H9 (cell line): ENCODE data around the gene GPR68. TPM values are rescaled to one million over a fixed set of nuclear protein-coding genes. Genes with fewer than 3 reads are reported as not detected.

Experiments
- DNase-seq: peaks from one replicate; pipeline ENCODE4 v3.0.0-alpha.2; 2017
- H2AFZ ChIP-seq: one replicate; pipeline ENCODE4 v1.6.1; 2013; ENCODE audit warnings: mild to moderate bottlenecking, low read length, control low read depth, moderate library complexity
- H2AK5ac ChIP-seq: 2 replicates; pipeline ENCODE4 v1.6.1; 2013; ENCODE audit warnings: low read length, control low read depth, mixed read lengths; ENCODE audit not compliant: insufficient read length
- H2BK120ac ChIP-seq: one replicate; pipeline ENCODE4 v1.6.1; 2013; ENCODE audit warnings: low read depth, mild to moderate bottlenecking, low read length, control low read depth, inconsistent platforms; ENCODE audit not compliant: poor library complexity, severe bottlenecking
- H2BK12ac ChIP-seq: 2 replicates; pipeline ENCODE4 v1.6.1; 2013; ENCODE audit warnings: low read length, control low read depth, mixed read lengths, low read depth; ENCODE audit not compliant: insufficient read length
- H2BK15ac ChIP-seq: 2 replicates; pipeline ENCODE4 v1.6.1; 2013; ENCODE audit warnings: low read depth, low read length, control low read depth
- H2BK20ac ChIP-seq: one replicate; pipeline ENCODE4 v1.6.1; 2013; ENCODE audit warnings: low read depth, mild to moderate bottlenecking, low read length, control low read depth, inconsistent platforms; ENCODE audit not compliant: poor library complexity, severe bottlenecking
- H2BK5ac ChIP-seq: 2 replicates; pipeline ENCODE4 v1.6.1; 2013; ENCODE audit warnings: low read length, control low read depth, mixed read lengths; ENCODE audit not compliant: insufficient read length
- H3K14ac ChIP-seq: 2 replicates; pipeline ENCODE4 v1.6.1; 2013; ENCODE audit warnings: low read length, control low read depth; ENCODE audit not compliant: insufficient read depth
- H3K18ac ChIP-seq: 2 replicates; pipeline ENCODE4 v1.6.1; 2013; ENCODE audit warnings: low read depth, mild to moderate bottlenecking, mixed read lengths, low read length, control low read depth; ENCODE audit not compliant: insufficient read length
- H3K23ac ChIP-seq: 2 replicates; pipeline ENCODE4 v1.6.1; 2013; ENCODE audit warnings: low read length, control low read depth, mixed read lengths, low read depth; ENCODE audit not compliant: insufficient read length
- H3K23me2 ChIP-seq: 2 replicates; pipeline ENCODE4 v1.6.1; 2013; ENCODE audit warnings: low read depth, mild to moderate bottlenecking, mixed read lengths, low read length, control low read depth; ENCODE audit not compliant: insufficient read length, poor library complexity, severe bottlenecking
- H3K27ac ChIP-seq: 2 replicates; pipeline ENCODE4 v1.5.1; 2013; ENCODE audit warnings: low read length, control low read depth, mixed read lengths, low read depth; ENCODE audit not compliant: insufficient read length
- H3K27me3 ChIP-seq: 2 replicates; pipeline ENCODE4 v1.6.1; 2013; ENCODE audit warnings: low read length, control low read depth, inconsistent platforms; ENCODE audit not compliant: insufficient read depth
- H3K4ac ChIP-seq: 2 replicates; pipeline ENCODE4 v1.6.1; 2013; ENCODE audit warnings: low read depth, mild to moderate bottlenecking, control low read depth, inconsistent platforms, low read length, moderate library complexity
- H3K4me1 ChIP-seq: 2 replicates; pipeline ENCODE4 v1.6.1; 2013; ENCODE audit warnings: low read length, control low read depth, inconsistent platforms; ENCODE audit not compliant: insufficient read depth
- H3K4me2 ChIP-seq: 2 replicates; pipeline ENCODE4 v1.6.1; 2013; ENCODE audit warnings: low read length, control low read depth, mixed read lengths; ENCODE audit not compliant: insufficient read length, insufficient read depth
- H3K56ac ChIP-seq: 2 replicates; pipeline ENCODE4 v1.6.1; 2013; ENCODE audit warnings: low read depth, mild to moderate bottlenecking, mixed read lengths, low read length, control low read depth; ENCODE audit not compliant: insufficient read length
- H3K79me1 ChIP-seq: 2 replicates; pipeline ENCODE4 v1.6.1; 2013; ENCODE audit warnings: low read depth, mild to moderate bottlenecking, moderate library complexity, low read length, control low read depth, inconsistent platforms; ENCODE audit not compliant: insufficient read depth, poor library complexity, severe bottlenecking
- H3K79me2 ChIP-seq: 2 replicates; pipeline ENCODE4 v1.6.1; 2013; ENCODE audit warnings: low read length, control low read depth, inconsistent platforms; ENCODE audit not compliant: insufficient read depth
- H3K9ac ChIP-seq: 2 replicates; pipeline ENCODE4 v1.6.1; 2013; ENCODE audit warnings: low read length, control low read depth, mixed read lengths; ENCODE audit not compliant: insufficient read length; ENCODE audit errors: extremely low read depth
- H3K9me3 ChIP-seq: one replicate; pipeline ENCODE4 v1.6.1; 2013; ENCODE audit warnings: low read depth, low read length, inconsistent platforms; ENCODE audit not compliant: control insufficient read depth
- H3T11ph ChIP-seq: one replicate; pipeline ENCODE4 v1.6.1; 2013; ENCODE audit warnings: mild to moderate bottlenecking, low read length, control low read depth, inconsistent platforms
- H4K20me1 ChIP-seq: one replicate; pipeline ENCODE4 v1.6.1; 2013; ENCODE audit not compliant: control insufficient read depth, insufficient read length, insufficient read depth
- H4K5ac ChIP-seq: 2 replicates; pipeline ENCODE4 v1.6.1; 2013; ENCODE audit warnings: low read depth, mild to moderate bottlenecking, mixed read lengths, low read length, control low read depth; ENCODE audit not compliant: insufficient read length
- H4K8ac ChIP-seq: replicated peaks from 2 replicates; pipeline ENCODE4 v1.6.1; 2013; ENCODE audit warnings: low read length, control low read depth, mixed read lengths, low read depth; ENCODE audit not compliant: insufficient read length
- H4K91ac ChIP-seq: 2 replicates; pipeline ENCODE4 v1.6.1; 2013; ENCODE audit warnings: low read depth, mild to moderate bottlenecking, moderate library complexity, mixed read lengths, low read length, control low read depth; ENCODE audit not compliant: insufficient read length
- H3K27ac Mint-ChIP-seq, 3 experiments: 2 replicates in 2 of 3; 3 replicates in 1 of 3; pipeline ENCODE4 v1.8.0; 2020 to 2021; ENCODE audit warnings: mixed read lengths in 3 of 3, mild to moderate bottlenecking in 1 of 3, moderate library complexity in 1 of 3
- H3K27me3 Mint-ChIP-seq: 2 replicates; pipeline ENCODE4 v1.8.0; 2021; ENCODE audit warnings: low read depth, mild to moderate bottlenecking, moderate library complexity, mixed read lengths
- H3K36me3 Mint-ChIP-seq, 3 experiments: 2 replicates in 2 of 3; 3 replicates in 1 of 3; pipeline ENCODE4 v1.8.0; 2020 to 2021; ENCODE audit warnings: low read depth in 3 of 3, mixed read lengths in 3 of 3; ENCODE audit not compliant: insufficient read depth in 1 of 3
- H3K4me1 Mint-ChIP-seq, 2 experiments: 2 replicates each; pipeline ENCODE4 v1.8.0; 2020; ENCODE audit warnings: mixed read lengths in 2 of 2
- H3K4me3 Mint-ChIP-seq, 2 experiments: 2 replicates in 1 of 2; 3 replicates in 1 of 2; pipeline ENCODE4 v1.8.0; 2020 to 2021; ENCODE audit warnings: mild to moderate bottlenecking in 2 of 2, mixed read lengths in 2 of 2, moderate library complexity in 1 of 2
- H3K9me3 Mint-ChIP-seq, 2 experiments: 2 replicates in 1 of 2; 3 replicates in 1 of 2; pipeline ENCODE4 v1.8.0; 2020; ENCODE audit warnings: mild to moderate bottlenecking in 2 of 2, mixed read lengths in 2 of 2, moderate library complexity in 1 of 2
- WGBS: extraction: QIAGEN DNeasy Blood & Tissue Kit; methylation state at CpG from one replicate; pipeline ENCODE4 v1.1.7; 2013; ENCODE audit warnings: missing lambda C conversion rate, low lambda C conversion rate, mixed read lengths; ENCODE audit not compliant: insufficient read length; ENCODE audit errors: extremely low coverage; 5-methylcytosine and 5-hydroxymethylcytosine counted together
- total RNA-seq: library from RNA; stranded (reverse); gene quantifications from 2 replicates; pipeline ENCODE4 v1.2.1, GENCODE V29; 2021
- TF ChIP-seq, protein P1 (sequence below): fragments of 200-600 bp; sonication (generic); conservative IDR thresholded peaks from 3 replicates; pipeline ENCODE4 v1.8.0; 2021; ENCODE audit warnings: antibody characterized with exemption, mild to moderate bottlenecking

GPR68 gene
- total RNA-seq, 1 experiment from 2014 or later: 0.33 TPM

DNA sequence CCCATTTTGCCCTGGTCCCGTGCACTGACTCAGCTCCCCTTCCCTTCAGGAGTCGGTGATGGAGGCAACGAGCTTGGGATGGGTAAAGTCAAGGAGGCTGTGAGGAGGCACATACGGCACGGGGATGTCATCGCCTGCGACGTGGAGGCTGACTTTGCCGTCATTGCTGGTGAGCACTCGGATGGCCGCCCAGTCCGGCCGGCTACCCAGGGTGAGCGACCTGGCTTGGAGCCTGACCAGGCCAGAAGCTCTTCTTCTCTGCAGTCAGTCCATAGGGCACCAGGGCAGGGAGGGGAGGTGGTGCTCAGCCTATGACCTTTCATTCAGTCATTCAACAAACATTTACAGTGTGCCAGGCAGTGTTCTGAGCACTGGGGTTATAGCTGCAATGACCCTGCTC is 39.8 kb downstream of the GPR68 start:
- Mint-ChIP-seq H3K27me3 (no peaks in the 10 kb centered on the region), H3K9me3 (peaks cover 8 to 13% of the 10 kb centered on the region in 2 experiments), H3K36me3 (peaks cover 16 to 60% (median 57%) of the 10 kb centered on the region in 3 experiments), H3K27ac (no peak overlapping the region), H3K4me1 (peaks cover 0 to 4% of the 10 kb centered on the region in 2 experiments; a peak in 1 of 4 replicates), H3K4me3 (no peak overlapping the region)
- Histone ChIP-seq H4K5ac (no peak overlapping the region), H2BK20ac (no peak overlapping the region), H2AFZ (no peak overlapping the region), H4K8ac (no peak overlapping the region), H3K14ac (no peak overlapping the region), H2AK5ac (no peak overlapping the region), H3K56ac (no peak overlapping the region), H3K18ac (no peak overlapping the region), H2BK120ac (no peak overlapping the region), H3K79me2 (no peaks in the 10 kb centered on the region), H3K4me2 (no peak overlapping the region), H3K23ac (no peak overlapping the region), H3T11ph (no peak overlapping the region), H3K27ac (no peak overlapping the region), H3K79me1 (no peaks in the 10 kb centered on the region), H4K20me1 (no peaks in the 10 kb centered on the region), H3K23me2 (no peaks in the 10 kb centered on the region), H3K9ac (no peak overlapping the region), H3K27me3 (no peaks in the 10 kb centered on the region), H2BK5ac (no peak overlapping the region), H2BK15ac (no peak overlapping the region), H3K4ac (no peak overlapping the region), H4K91ac (no peak overlapping the region), H2BK12ac (no peak overlapping the region), H3K4me1 (no peaks in the 10 kb centered on the region), H3K9me3 (peaks cover 3% of the 10 kb centered on the region)
- TF ChIP-seq, protein P1, sequence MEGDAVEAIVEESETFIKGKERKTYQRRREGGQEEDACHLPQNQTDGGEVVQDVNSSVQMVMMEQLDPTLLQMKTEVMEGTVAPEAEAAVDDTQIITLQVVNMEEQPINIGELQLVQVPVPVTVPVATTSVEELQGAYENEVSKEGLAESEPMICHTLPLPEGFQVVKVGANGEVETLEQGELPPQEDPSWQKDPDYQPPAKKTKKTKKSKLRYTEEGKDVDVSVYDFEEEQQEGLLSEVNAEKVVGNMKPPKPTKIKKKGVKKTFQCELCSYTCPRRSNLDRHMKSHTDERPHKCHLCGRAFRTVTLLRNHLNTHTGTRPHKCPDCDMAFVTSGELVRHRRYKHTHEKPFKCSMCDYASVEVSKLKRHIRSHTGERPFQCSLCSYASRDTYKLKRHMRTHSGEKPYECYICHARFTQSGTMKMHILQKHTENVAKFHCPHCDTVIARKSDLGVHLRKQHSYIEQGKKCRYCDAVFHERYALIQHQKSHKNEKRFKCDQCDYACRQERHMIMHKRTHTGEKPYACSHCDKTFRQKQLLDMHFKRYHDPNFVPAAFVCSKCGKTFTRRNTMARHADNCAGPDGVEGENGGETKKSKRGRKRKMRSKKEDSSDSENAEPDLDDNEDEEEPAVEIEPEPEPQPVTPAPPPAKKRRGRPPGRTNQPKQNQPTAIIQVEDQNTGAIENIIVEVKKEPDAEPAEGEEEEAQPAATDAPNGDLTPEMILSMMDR: no peak
- WGBS: no CpG with 5 or more reads among the region's 14 CpGs
- no peak for DNase-seq
